GM06990 (cell line): ENCODE data around the gene PTPN21.

Experiments used
- DNase-seq: peaks from one replicate; pipeline ENCODE4 v3.0.0-alpha.2; 2011; ENCODE audit not compliant: insufficient read length; ENCODE audit errors: extremely low read depth
- H3K27me3 ChIP-seq: replicated peaks from 2 replicates; pipeline ENCODE4 v1.6.0; 2011; ENCODE audit warnings: low read length; ENCODE audit not compliant: control insufficient read depth, insufficient read depth
- H3K36me3 ChIP-seq: 2 replicates; pipeline ENCODE4 v1.5.1; 2011; ENCODE audit warnings: low read length; ENCODE audit not compliant: control insufficient read depth, insufficient read depth
- H3K4me3 ChIP-seq: replicated peaks from 2 replicates; pipeline ENCODE4 v1.5.1; 2011; ENCODE audit warnings: low read depth, mild to moderate bottlenecking, control low read depth, low read length
- TF ChIP-seq, protein P1 (sequence below): IDR thresholded peaks from 2 replicates; pipeline ENCODE4 v1.5.1; 2011; ENCODE audit warnings: low read length, control low read depth, mild to moderate bottlenecking, inconsistent platforms; ENCODE audit not compliant: insufficient read depth, poor library complexity, severe bottlenecking

Gene PTPN21

DNA sequence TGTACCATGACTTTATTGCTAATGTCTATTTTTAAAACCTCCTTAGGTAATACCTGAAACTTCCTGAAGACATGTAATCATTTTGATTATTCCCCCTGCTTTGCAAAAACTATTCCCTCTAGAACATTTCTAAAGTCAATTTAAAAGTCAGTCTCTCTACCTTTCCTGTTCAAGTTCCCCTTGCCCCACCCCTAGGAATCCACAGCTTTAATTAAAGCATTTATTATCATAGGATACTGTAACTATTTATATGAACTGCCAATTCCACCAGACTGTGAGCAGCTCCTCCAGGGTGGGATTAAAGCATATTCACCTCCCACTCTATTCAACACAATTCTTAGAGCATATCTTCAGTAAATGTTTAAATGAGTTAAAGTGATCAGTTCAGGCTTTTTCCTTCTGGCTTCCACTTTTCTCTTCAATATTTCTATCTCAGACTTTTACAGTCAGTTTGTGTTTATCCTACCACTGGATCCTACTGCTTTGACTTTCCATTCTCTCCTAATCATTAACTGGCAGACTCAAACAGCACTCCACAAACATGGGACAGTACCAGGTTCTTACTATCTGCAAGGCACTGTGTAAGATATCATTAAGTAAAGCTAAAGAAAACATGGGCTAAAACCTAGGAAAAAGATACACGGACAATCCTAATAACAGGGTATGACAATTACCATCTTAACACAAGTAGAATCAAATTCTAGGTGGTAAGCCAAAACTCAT is 39.1 kb downstream of the PTPN21 start:
- Histone ChIP-seq H3K36me3 (no peaks in the 10 kb centered on the region), H3K4me3 (no peak overlapping the region), H3K27me3 (no peaks in the 10 kb centered on the region)
- TF ChIP-seq, protein P1, sequence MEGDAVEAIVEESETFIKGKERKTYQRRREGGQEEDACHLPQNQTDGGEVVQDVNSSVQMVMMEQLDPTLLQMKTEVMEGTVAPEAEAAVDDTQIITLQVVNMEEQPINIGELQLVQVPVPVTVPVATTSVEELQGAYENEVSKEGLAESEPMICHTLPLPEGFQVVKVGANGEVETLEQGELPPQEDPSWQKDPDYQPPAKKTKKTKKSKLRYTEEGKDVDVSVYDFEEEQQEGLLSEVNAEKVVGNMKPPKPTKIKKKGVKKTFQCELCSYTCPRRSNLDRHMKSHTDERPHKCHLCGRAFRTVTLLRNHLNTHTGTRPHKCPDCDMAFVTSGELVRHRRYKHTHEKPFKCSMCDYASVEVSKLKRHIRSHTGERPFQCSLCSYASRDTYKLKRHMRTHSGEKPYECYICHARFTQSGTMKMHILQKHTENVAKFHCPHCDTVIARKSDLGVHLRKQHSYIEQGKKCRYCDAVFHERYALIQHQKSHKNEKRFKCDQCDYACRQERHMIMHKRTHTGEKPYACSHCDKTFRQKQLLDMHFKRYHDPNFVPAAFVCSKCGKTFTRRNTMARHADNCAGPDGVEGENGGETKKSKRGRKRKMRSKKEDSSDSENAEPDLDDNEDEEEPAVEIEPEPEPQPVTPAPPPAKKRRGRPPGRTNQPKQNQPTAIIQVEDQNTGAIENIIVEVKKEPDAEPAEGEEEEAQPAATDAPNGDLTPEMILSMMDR: no peak
- no peak for DNase-seq

GRCh38 chr14:88507208-88507607 is 47.6 kb downstream of the PTPN21 start:
- DNase-seq: no peak
- Histone ChIP-seq H3K4me3 (no peak overlapping the region), H3K36me3 (no peaks in the 10 kb centered on the region), H3K27me3 (no peaks in the 10 kb centered on the region)
- TF ChIP-seq, protein P1: no peak

DNA sequence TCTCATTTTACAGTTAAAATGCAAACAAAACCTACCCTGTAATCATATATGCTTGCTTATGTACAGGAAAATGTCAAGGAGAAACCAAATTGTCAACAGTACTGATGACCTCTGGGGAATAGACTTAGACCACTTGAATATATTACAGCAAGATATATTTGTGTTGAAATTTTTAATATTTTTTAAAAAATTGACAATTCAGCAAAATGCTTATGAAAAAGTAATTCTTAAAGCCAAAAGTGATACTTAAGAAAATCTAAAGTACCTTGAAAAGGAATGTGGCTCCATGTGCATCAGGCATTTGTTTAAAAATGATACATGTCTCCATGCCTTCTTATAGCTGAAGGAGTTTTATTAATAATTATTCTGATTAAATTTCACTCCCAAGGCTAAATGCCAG is 49.2 kb downstream of the PTPN21 start:
- Histone ChIP-seq H3K36me3 (no peaks in the 10 kb centered on the region), H3K4me3 (no peak overlapping the region), H3K27me3 (no peaks in the 10 kb centered on the region)
- DNase-seq: no peak
- TF ChIP-seq, protein P1: no peak

DNA sequence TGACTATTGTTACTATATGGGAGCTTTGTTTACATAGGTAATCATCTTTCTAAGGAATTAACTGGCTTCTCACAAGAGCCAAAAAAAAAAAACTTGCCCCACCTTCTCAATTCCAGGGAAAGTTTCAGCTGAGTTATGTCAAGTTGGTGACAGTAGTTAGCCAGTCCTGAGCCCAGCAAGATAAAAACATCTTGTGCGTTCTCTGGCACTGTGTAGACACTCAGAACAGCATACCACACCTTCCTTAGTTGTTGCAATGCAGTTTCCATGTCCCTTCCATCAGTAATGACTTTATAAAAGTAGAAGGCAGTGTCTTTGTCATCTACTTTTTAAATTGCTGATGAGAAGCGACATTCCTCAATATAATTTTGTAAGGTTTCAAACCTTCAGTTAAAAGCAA is 50.2 kb downstream of the PTPN21 start:
- DNase-seq: no peak
- Histone ChIP-seq H3K4me3 (no peak overlapping the region), H3K27me3 (no peaks in the 10 kb centered on the region), H3K36me3 (no peaks in the 10 kb centered on the region)
- TF ChIP-seq, protein P1: no peak

DNA sequence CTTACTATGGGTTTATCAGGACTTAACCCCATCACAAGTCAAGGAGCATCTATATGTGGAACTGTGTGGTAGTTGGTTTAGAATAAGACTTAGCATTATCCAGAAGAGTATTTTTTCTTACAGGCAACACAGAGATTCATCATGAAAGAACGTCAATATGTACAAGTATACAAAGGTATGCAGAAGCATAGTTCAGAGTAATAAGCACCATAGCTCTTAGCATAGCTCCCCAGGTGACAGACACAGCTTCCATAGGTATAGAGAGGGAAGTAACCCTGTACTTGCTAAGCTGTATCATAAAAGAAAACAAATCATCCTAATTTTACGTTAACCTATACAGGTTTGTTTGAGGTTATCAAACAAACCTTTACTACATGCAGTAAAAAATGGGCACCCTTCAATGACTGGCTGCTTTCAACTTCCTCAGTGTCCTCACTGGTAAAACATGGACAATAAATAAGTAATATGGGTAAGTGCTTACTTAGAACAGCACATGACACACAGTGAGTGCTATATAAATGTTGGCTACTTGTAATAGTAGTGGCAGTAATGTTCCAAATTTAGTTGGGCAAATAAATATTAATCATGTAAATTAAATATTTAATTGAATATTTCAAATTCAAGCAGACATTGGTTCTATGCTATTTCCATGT is 50.9 kb downstream of the PTPN21 start:
- TF ChIP-seq, protein P1: no peak
- H3K27me3 ChIP-seq: no peaks in the 10 kb centered on the region
- no peak for DNase-seq
- no peak overlapping the region for H3K4me3 ChIP-seq
- no peaks in the 10 kb centered on the region for H3K36me3 ChIP-seq

DNA sequence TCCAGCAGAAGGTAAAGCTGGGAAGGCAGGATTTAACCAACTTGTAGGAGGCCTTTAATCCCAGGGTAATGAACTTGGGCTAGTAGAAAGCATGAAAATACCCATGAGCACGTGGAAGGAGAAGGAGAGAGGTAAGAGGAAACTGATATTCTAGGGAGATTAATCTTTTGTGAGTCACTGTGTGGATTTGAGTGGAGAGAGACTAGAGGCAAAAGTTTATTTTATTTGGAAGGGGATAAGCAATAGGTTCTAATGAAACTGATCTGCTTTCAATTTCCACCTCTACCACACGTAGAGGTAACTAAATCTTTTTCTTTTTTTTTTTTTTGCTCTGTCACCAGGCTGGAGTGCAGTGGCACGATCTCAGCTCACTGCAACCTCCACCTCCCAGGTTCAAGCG is 52.1 kb downstream of the PTPN21 start:
- Histone ChIP-seq H3K36me3 (no peaks in the 10 kb centered on the region), H3K4me3 (no peak overlapping the region), H3K27me3 (no peaks in the 10 kb centered on the region)
- no peak for DNase-seq
- TF ChIP-seq, protein P1: no peak
